Subcutaneous abdominal adipose tissue (tissue), 5 donors: ENCODE results near the gene METTL5.
"Not testable (repeated sequence)": the region's sequence is repeated elsewhere in the genome, so short reads cannot be mapped to it uniquely, and the experiment has no call there.

ENCODE experiments used
- H3K27ac ChIP-seq: one replicate; pipeline ENCODE4 v1.7.0; 2013; ENCODE audit warnings: low read depth, mild to moderate bottlenecking, inconsistent platforms, low read length, moderate library complexity
- H3K27me3 ChIP-seq, 5 donors: one replicate each; pipeline ENCODE4 v1.7.0; 2013; ENCODE audit warnings: low read length in 5 of 5, inconsistent platforms in 1 of 5; ENCODE audit not compliant: control insufficient read depth in 5 of 5, insufficient read depth in 4 of 5
- H3K36me3 ChIP-seq, 5 donors: one replicate each; pipeline ENCODE4 v1.7.0; 2013; ENCODE audit warnings: low read length in 5 of 5; ENCODE audit not compliant: control insufficient read depth in 5 of 5, insufficient read depth in 5 of 5
- H3K4me1 ChIP-seq, 5 donors: one replicate each; pipeline ENCODE4 v1.7.0; 2013; ENCODE audit warnings: low read length in 5 of 5, mild to moderate bottlenecking in 3 of 5, moderate library complexity in 1 of 5; ENCODE audit not compliant: control insufficient read depth in 5 of 5, insufficient read depth in 5 of 5
- H3K4me3 ChIP-seq, 5 donors: one replicate each; pipeline ENCODE4 v1.7.0; 2013; ENCODE audit warnings: low read length in 5 of 5, low read depth in 1 of 5
- H3K9ac ChIP-seq, 5 donors: one replicate each; pipeline ENCODE4 v1.7.0; 2013; ENCODE audit warnings: low read length in 5 of 5, mild to moderate bottlenecking in 4 of 5, moderate library complexity in 3 of 5
- H3K9me3 ChIP-seq, 5 donors: one replicate each; pipeline ENCODE4 v1.7.0; 2013; ENCODE audit warnings: low read length in 5 of 5; ENCODE audit not compliant: control insufficient read depth in 5 of 5
- donor health status: healthy.
- donor health status: healthy.
- donor health status: healthy.
- donor health status: healthy.
- donor health status: healthy.

The METTL5 gene

GRCh38 chr2:169817369-169817768 lies 7.3 kb downstream of the METTL5 start:
- not testable (repeated sequence) for H3K4me1 ChIP-seq, H3K27ac ChIP-seq, H3K9ac ChIP-seq, H3K4me3 ChIP-seq, H3K27me3 ChIP-seq, H3K9me3 ChIP-seq
- peaks cover 11 to 46% (median 33%) of the 10 kb centered on the region in 5 donors for H3K36me3 ChIP-seq

- not testable (repeated sequence) for H3K27ac ChIP-seq, H3K4me1 ChIP-seq, H3K9me3 ChIP-seq, H3K9ac ChIP-seq, H3K4me3 ChIP-seq, H3K27me3 ChIP-seq
- H3K36me3 ChIP-seq: peaks cover 15 to 51% (median 35%) of the 10 kb centered on the region in 5 donors
Measured at GRCh38 chr2:169816961-169817360, 7.7 kb downstream of the METTL5 start.

- H3K27me3 ChIP-seq: no peaks in the 10 kb centered on the region
- H3K9ac ChIP-seq: no peak overlapping the region
- H3K4me3 ChIP-seq: no peak overlapping the region
- peaks cover 0 to 7% (median 0%) of the 10 kb centered on the region in 5 donors for H3K4me1 ChIP-seq
- no peak overlapping the region for H3K27ac ChIP-seq
- no peaks in the 10 kb centered on the region for H3K9me3 ChIP-seq
- peaks cover 23 to 61% (median 44%) of the 10 kb centered on the region in 5 donors for H3K36me3 ChIP-seq
Measured at GRCh38 chr2:169815849-169816248, 8.9 kb downstream of the METTL5 start.

GRCh38 chr2:169808221-169808620 lies 16.5 kb downstream of the METTL5 start:
- Histone ChIP-seq H3K27me3 (no peaks in the 10 kb centered on the region), H3K27ac (peak overlapping the region; percentile 88), H3K36me3 (peaks cover 32 to 62% (median 43%) of the 10 kb centered on the region in 5 donors), H3K9ac (no peak overlapping the region), H3K4me3 (no peak overlapping the region), H3K4me1 (peaks cover 0 to 40% (median 17%) of the 10 kb centered on the region in 5 donors), H3K9me3 (no peaks in the 10 kb centered on the region)

- H3K4me1 ChIP-seq: peaks cover 0 to 44% (median 20%) of the 10 kb centered on the region in 5 donors
- peaks cover 25 to 59% (median 40%) of the 10 kb centered on the region in 5 donors for H3K36me3 ChIP-seq
- H3K9me3 ChIP-seq: no peaks in the 10 kb centered on the region
- H3K27ac ChIP-seq: peak overlapping the region; percentile 88
- no peak overlapping the region for H3K4me3 ChIP-seq
- H3K27me3 ChIP-seq: no peaks in the 10 kb centered on the region
- H3K9ac ChIP-seq: no peak overlapping the region
Measured at GRCh38 chr2:169806586-169806985, 18.1 kb downstream of the METTL5 start.

GRCh38 chr2:169803480-169803879 lies 21.2 kb downstream of the METTL5 start:
- no peaks in the 10 kb centered on the region for H3K27me3 ChIP-seq
- peak overlapping the region; percentile 65 for H3K27ac ChIP-seq
- H3K4me1 ChIP-seq: peaks cover 0 to 46% (median 34%) of the 10 kb centered on the region in 5 donors
- peak overlapping the region in 1 of 5 donors; percentile 40 for H3K4me3 ChIP-seq
- no peaks in the 10 kb centered on the region for H3K9me3 ChIP-seq
- peak overlapping the region in 1 of 5 donors; percentile 46 for H3K9ac ChIP-seq
- peaks cover 11 to 41% (median 25%) of the 10 kb centered on the region in 5 donors for H3K36me3 ChIP-seq

- H3K27me3 ChIP-seq: no peaks in the 10 kb centered on the region
- H3K9ac ChIP-seq: peak within 1 kb of the TSS; percentile 82 to 95 (median 86)
- peaks cover 0 to 12% (median 5%) of the 10 kb centered on the region in 5 donors for H3K36me3 ChIP-seq
- peaks cover 0 to 3% (median 0%) of the 10 kb centered on the region in 5 donors for H3K9me3 ChIP-seq
- H3K4me3 ChIP-seq: peak within 1 kb of the TSS; percentile 83 to 92 (median 85)
- peak within 1 kb of the TSS; percentile 82 for H3K27ac ChIP-seq
- H3K4me1 ChIP-seq: peaks cover 0 to 44% (median 18%) of the 10 kb centered on the region in 5 donors
Measured at GRCh38 chr2:169798718-169799592, 25.8 kb downstream of the METTL5 start, which contains the start of gene SSB. Gene SSB, plus strand, starts transcription at chr2:169798871. Its CDS starts 2,090 bp downstream, at chr2:169800961.

GRCh38 chr2:169798397-169798717 lies 26.3 kb downstream of the METTL5 start:
- Histone ChIP-seq H3K4me3 (peak overlapping the region; percentile 58 to 92 (median 85)), H3K36me3 (peaks cover 0 to 12% (median 5%) of the 10 kb centered on the region in 5 donors), H3K27me3 (no peaks in the 10 kb centered on the region), H3K4me1 (peaks cover 0 to 38% (median 14%) of the 10 kb centered on the region in 5 donors), H3K9me3 (peaks cover 0 to 3% (median 0%) of the 10 kb centered on the region in 5 donors), H3K9ac (peak overlapping the region in 4 of 5 donors; percentile 82 to 95 (median 85)), H3K27ac (peak overlapping the region; percentile 82)

GRCh38 chr2:169797601-169798000 lies 27.1 kb downstream of the METTL5 start:
- peaks cover 0 to 12% (median 5%) of the 10 kb centered on the region in 5 donors for H3K36me3 ChIP-seq
- H3K4me3 ChIP-seq: no peak overlapping the region
- peaks cover 0 to 3% (median 0%) of the 10 kb centered on the region in 5 donors for H3K9me3 ChIP-seq
- no peaks in the 10 kb centered on the region for H3K27me3 ChIP-seq
- no peak overlapping the region for H3K9ac ChIP-seq
- no peak overlapping the region for H3K27ac ChIP-seq
- peaks cover 0 to 31% (median 14%) of the 10 kb centered on the region in 5 donors for H3K4me1 ChIP-seq

- no peaks in the 10 kb centered on the region for H3K27me3 ChIP-seq
- H3K9me3 ChIP-seq: peaks cover 0 to 3% (median 0%) of the 10 kb centered on the region in 5 donors
- H3K27ac ChIP-seq: no peak overlapping the region
- H3K4me1 ChIP-seq: peaks cover 0 to 22% (median 12%) of the 10 kb centered on the region in 5 donors
- H3K9ac ChIP-seq: no peak overlapping the region
- H3K4me3 ChIP-seq: no peak overlapping the region
- peaks cover 0 to 5% (median under 1%) of the 10 kb centered on the region in 5 donors for H3K36me3 ChIP-seq
Measured at GRCh38 chr2:169796441-169796840, 28.3 kb downstream of the METTL5 start.
